HG03469 (cell line): ENCODE results near the gene DAPK3.
"Not testable (repeated sequence)": the region's sequence is repeated elsewhere in the genome, so short reads cannot be mapped to it uniquely, and the experiment has no call there.

ENCODE experiments used
- ATAC-seq: cut with Tn5 transposase; IDR thresholded peaks from one replicate; pipeline ENCODE4 v1.9.1; 2021; ENCODE audit warnings: mild to moderate bottlenecking, moderate library complexity, moderate number of reproducible peaks; ENCODE audit not compliant: unreplicated experiment

DAPK3 gene

DNA sequence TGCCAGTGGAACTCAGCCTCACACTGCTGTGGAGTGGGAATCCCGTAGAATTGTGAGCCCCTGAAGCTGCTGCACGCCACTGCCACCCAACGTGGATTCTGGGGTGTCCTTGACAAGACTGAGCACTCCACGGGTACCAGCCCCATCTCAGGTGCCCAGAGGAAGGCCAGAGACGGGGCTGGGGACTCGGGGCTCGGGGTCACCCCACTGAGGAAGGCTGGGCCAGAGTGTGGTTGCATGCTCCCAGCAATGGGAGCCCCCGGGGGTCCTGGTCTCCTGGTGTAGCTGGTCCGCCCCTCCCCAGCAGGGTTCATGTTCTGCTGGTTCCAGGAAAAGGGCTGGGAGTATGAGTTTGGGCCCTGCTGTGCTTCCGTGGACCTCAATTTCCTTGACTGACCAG lies 15.2 kb downstream of the DAPK3 start:
- no peak for ATAC-seq

GRCh38 chr19:3955276-3955675 lies 15.6 kb downstream of the DAPK3 start:
- ATAC-seq: not testable (repeated sequence)

DNA sequence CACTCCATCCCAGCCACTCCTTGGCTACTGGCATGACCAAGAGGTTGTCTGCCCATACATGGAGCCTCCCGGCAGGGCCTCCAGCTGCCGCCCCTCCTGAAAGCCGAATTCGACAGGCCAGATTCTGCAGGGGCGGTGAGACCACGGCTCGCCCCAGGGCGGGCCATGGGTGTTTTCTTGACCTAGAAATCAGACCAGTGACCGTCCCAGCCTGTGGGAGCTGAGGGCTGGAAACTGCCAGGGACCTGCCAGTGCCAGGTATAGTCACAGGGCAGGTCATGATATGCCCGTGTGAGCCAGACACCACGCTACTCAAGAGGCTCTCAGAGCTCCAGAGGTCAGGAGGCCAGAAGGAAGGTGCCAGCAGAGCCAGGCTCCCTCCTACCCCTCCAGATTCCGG lies 16.8 kb downstream of the DAPK3 start:
- ATAC-seq: no peak

DNA sequence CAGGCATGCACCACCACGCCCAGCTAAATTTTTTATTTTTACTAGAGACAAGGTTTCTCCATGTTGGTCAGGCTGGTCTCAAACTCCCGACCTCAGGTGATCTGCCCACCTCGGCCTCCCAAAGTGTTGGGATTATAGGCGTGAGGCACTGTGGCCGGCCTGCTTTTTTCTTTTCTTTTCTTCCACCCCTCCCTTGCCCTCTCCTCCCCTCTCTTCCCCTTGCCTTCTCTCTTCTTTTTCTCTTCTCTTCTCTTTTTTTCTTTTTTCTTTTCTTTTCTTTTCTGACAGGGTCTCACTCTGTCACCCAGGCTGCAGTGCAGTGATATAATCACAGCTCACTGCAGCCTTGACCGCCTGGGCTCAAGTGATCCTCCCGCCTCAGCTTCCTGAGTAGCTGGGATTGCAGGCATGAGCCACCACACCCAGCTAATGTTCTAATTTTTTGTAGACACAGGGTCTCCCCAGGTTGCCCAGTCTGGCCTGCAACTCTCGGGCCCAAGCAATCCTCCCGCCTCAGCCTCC lies 18.1 kb downstream of the DAPK3 start:
- ATAC-seq: not testable (repeated sequence)

- no peak for ATAC-seq
Measured at GRCh38 chr19:3950871-3951861, 19.7 kb downstream of the DAPK3 start.

GRCh38 chr19:3949997-3950859 lies 20.7 kb downstream of the DAPK3 start:
- ATAC-seq: no peak

DNA sequence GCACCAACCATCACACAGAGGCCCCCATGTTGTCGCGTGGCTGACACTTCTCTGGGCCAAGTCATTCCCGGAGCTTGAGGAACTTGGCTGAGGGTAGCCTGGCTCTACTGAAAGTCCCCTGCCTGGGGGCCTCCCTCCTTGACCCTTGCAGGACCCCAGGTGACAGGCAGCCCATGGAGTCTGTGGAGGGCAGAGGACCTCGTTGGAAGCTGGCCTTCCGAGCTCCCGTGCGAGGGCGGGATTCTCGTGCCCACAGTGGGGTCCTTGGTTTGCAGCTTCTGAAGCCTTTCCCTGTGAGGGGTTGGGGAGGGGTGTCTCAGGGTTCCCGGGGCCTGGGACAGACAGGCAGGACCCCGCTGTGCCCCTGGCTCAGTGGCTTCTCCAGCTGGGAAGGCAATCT lies 21.6 kb downstream of the DAPK3 start:
- no peak for ATAC-seq

GRCh38 chr19:3947316-3947933 lies 23.5 kb downstream of the DAPK3 start:
- ATAC-seq: not testable (repeated sequence)

GRCh38 chr19:3945838-3946237 lies 25.1 kb downstream of the DAPK3 start:
- ATAC-seq: no peak

- ATAC-seq: no peak
Measured at GRCh38 chr19:3944018-3944721, 26.7 kb downstream of the DAPK3 start.

DNA sequence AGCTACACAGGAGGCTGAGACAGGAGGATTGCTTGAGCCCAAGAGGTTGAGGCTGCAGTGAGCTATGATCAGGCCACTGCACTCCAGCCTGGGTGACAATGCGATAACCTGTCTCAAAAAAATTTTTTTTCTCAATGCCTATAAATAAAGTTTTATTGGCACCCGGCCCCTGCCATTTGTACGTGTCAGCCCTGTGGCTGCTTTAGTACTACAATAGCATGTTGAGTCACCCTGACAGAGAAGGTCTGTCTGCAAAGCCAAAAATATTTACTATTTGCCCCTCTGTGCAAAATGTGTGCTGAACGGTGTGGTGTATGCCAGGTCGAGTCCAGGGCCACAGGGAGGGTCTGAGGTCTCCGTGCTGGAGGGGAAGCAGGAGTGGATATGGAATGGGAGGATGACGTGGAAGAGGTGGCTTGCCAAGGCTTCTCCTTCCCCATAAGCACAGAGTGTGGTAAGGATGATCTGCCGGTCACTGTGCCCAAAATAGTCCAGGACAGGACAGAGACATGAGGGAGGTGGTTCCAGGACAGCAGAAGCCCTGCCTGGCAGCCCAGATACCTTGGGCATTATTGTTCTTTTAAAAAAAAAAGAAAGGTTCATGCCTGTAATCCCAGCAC lies 28.0 kb downstream of the DAPK3 start:
- ATAC-seq: no peak

- not testable (repeated sequence) for ATAC-seq
Measured at GRCh38 chr19:3938300-3938950, 32.5 kb downstream of the DAPK3 start.

GRCh38 chr19:3936506-3937442 lies 34.1 kb downstream of the DAPK3 start:
- ATAC-seq: no peak

DNA sequence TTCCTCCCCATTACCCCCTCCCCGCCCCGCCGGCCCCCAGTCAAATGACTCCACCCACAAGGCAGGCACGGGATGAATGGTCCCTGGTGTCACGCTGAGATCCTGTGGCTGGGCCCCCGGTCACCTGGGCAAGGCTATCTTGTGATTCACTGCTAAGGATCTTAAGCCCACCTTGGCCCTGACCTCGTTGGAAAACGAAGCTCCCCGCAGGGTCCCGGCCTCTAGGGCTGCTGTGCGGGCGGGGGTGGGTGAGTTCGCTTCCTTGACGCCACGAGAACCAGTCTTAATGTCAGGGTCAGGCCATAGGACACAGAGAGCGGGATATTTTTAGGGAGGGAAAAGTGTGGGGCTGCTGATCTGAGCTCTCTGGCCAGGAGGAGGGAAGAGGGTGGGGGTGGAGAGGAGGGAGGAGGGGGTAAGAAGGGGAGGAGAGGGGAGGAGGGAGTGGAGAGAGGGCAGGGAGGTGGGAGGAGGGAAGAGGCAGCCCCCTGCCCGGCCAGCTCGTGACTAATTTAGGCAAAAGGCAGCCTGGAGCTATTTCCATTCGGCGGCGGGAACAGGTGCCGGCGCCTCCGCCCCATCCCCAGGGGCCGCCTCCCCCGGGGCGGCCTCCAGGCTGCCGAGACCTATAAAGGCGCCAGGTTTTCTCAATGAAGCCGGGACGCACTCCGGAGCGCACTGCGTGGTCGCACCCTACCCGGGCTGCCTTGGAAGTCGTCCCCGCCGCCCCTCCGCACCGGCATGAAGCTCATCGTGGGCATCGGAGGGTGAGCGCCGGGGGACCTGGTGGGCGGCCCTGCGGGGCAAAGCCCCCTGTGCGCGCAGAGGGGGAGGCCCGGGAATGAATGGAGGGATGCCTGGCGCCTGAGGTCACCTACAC lies 37.7 kb downstream of the DAPK3 start, which contains the start of gene NMRK2:
TSS of gene NMRK2 (plus strand) at position 139 of the 880 bp plus-strand sequence. CDS start at position 742, 603 bp downstream.
- ATAC-seq: no peak

GRCh38 chr19:3931041-3931440 lies 39.9 kb downstream of the DAPK3 start:
- no peak for ATAC-seq

- ATAC-seq: no peak
Measured at GRCh38 chr19:3923912-3924311, 47.0 kb downstream of the DAPK3 start.

- no peak for ATAC-seq
Measured at GRCh38 chr19:3923096-3923758, 47.7 kb downstream of the DAPK3 start.
